HG02938 (cell line): ENCODE data around the gene DUSP16.
"Not testable (repeated sequence)": the region's sequence is repeated elsewhere in the genome, so short reads cannot be mapped to it uniquely, and the experiment has no call there.

Experiments used
- ATAC-seq: cut with Tn5 transposase; IDR thresholded peaks from one replicate; pipeline ENCODE4 v1.9.1; 2021; ENCODE audit warnings: mild to moderate bottlenecking, moderate library complexity; ENCODE audit not compliant: unreplicated experiment

DUSP16 gene

DNA sequence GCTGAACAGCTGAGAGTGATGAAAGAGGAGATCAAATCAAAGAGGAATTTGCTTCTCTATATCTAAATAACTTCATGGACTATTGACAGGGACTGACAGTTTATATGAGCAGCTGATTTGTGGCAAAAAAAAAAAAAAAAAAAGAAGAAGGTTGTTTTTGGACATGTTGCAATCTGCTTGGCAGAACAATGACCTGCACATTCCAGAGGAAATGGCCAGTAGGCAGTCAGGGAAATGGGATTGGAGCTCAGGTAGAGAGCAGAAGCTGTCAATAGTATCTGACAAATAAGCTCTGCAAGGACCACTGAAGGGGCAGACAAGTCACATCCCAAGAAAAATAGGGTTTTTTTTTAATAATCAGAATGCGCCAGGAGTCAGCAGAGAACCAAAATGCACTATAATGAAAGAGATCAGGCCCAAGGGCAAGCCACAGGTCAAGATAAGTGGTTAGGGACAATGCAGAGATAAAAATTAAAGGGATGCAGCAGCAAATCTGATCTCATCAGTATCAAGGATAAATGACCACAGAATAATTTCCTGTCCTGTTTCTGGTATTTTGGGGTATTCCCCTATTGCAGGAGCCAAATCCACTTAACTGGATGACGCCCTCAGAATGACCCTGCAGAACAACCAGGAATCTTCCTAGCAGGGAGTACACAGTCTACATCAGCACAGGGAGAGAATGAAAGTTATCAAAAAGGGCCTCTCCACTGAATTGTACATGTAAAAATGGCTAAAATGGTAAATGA lies 22.6 kb upstream of the DUSP16 start:
- no peak for ATAC-seq

DNA sequence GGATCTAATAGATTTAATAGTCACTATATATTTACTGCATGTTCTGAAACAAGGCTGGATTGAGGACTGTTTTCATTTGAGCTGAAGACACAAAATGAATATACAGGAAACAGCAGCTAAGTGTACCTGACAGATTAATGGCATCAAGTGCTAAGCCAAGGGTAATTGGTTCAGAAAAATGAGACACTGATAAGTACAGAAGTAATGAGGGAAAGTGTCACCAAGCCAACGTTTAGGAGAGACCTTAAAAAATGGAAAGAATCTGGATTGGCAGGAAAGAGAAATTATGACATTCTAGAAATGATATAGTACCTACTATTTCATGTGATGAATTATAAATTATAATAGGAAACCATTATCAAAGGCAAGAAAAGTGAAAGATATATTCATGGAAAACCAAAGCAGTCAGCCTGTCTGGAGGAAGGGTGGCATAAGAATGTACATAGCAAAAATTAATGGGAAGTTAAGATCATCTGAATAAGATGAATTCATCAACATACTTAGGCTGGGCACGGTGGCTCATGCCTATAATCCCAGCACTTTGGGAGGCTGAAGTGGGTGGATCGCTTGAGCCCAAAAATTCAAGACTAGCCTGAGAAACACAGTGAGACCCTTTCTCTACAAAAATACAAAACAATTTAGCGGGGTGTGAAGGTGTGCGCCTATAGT lies 21.0 kb upstream of the DUSP16 start:
- no peak for ATAC-seq

DNA sequence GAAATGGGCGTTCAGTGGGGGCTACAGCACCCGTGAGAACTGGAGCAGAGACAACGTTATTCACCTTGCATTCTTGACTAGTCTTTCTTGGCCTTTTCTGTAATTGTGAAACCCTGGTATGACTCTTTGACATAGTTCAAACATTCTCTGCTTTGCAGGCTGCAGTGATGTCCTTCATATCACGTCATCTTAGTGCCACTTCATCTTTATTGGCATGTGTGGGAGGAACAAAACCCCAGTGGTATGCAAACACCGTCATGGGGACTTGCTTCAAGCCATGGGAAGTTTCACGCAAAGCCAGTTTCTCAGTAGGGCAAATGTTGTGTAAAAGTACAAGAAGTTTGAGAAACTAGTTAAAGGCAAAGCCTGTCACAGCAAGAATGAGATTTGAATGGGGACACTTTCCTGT lies 20.2 kb upstream of the DUSP16 start:
- peak; percentile 93 for ATAC-seq

DNA sequence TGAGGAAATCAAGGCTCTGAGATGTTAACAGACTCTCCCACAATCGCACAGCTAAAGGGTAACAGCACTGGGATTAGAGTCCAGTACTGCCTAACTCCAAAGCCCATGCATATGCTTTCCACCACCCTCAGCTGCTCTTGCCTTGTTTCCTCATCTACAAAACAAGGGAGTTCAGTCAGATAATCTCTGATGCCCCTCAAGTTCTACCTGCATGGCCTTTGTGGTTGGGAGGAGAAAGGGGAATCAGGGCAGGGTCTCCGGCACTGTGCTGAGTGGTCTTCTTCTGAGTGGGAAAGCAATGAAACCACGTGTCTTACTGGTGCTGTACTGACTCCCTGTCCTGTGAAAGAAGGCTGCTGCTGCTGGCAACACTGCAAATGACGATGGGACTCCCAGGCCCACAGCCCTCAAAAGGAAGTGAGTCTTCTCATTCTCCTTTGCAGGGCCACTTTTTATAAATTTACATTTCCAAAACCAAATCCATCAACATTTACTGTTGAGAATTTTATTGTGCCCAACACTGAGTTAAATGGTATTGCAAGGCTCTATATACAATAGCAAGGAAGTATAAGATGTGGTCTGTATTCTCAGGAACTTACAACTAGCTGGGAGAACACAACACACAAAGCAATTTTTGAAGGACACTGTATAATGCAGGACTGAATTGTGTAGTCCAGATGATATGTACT lies 19.7 kb upstream of the DUSP16 start:
- no peak for ATAC-seq

DNA sequence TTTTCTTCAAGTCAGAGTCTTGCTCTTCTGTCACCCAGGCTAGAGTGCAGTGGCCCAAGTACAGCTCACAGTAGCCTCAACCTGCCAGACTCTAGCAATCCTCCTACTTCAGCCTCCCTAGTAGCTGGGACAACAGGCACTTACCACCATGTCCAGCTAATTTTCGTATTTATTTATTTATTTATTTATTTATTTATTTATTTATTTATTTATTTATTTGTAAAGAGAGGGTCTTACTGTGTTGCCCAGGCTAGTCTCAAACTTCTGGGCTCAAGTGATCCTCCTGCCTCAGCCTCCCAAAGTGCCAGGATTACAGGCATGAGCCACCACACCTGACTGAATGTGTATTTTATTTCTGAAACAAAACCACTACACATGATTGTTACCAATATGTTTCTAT lies 18.1 kb upstream of the DUSP16 start:
- not testable (repeated sequence) for ATAC-seq

DNA sequence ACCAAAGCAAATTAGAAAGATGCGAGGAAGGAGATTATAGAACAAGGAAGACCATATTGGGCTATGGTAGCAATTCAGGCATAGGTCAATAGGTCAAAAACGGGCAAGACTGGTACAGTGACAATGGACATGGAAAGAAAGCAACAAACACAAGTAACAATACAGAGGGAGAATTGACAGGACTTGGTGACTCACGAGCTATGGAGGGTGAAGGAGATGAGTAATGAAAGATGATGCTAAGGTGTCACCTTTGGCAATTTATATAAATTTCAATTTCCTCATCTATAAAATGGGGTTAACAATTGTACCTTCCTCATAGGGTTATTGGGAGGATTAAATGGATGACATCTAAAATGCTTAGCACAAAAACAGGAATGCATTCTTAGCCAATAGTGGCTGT lies 15.1 kb upstream of the DUSP16 start:
- no peak for ATAC-seq

DNA sequence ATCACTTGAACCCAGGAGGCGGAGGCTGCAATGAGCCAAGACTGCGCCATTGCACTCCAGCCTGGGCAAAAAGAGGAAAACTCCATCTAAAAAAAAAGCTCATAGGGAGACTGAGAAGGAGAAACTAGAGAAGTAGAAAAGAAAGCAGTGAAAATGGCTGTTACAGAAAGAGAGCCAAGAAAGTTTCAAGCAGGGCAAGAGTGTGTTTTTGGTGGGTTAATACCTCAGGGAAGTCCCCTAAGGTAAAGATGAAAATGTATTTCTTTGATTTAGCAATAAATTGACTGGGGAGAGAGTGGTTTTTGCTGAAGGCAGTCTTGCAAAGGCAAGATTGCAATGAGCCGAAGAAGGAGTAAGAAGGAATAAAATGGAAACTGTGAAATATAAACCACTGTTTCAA lies 10.0 kb upstream of the DUSP16 start:
- ATAC-seq, result no peak

DNA sequence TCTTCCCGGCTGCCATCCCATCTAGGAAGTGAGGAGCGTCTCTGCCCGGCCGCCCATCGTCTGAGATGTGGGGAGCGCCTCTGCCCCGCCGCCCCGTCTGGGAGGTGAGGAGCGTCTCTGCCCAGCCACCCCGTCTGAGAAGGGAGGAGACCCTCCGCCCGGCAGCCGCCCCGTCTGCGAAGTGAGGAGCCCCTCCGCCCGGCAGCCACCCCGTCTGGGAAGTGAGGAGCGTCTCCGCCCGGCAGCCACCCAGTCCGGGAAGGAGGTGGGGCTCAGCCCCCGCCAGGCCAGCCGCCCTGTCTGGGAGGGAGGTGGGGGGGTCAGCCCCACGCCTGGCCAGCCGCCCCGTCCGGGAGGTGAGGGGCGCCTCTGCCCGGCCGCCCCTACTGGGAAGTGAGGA lies 3.3 kb upstream of the DUSP16 start:
- not testable (repeated sequence) for ATAC-seq

DNA sequence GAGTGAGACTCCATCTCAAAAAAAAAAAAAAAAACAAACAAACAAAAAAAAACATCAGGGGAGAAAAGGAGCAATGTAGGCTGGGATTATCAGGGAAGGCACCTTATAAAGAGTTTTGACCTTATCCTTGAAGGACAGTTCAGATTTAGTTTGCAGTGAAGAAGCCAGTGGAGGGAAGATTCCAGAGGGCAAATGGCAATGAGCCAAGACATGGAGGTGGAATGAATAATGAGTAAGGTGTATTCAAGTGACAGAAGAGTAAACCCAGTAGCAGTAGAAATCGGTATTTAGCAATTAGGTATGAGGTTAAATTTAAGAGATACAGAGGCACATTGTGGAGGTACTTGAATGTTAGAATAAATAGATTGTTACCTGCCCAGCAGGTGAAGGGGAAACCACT lies 2.2 kb upstream of the DUSP16 start:
- ATAC-seq, result no peak

DNA sequence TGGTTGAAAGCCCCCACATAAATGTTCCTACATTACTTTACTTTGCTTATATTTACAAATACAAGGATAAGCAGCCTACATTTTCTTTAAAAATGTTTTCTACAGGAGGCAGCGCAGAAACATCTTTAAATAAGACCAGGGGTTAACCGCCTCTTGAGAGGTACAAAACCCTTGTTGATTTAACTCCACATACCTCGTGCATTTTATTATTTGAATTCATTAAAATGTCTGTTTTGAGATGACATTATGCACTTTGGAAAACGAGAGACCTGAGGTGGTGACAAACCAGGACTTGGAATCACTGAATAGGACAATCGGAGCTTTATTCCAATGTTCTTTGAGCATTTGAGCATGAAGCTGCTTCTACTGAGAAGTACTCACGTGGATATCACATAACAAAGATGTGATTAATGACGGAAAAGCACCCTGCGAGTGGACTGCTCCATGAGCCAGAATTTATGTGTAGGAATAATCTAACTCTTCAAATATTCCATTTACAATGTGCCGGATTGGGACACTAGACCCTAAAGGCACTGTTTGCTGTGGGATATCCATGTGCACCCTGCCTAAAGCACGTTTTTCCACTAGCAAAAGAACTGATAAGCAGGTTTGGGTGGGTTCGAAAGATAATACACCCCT lies 746 bp upstream of the DUSP16 start:
- ATAC-seq, result no peak

DNA sequence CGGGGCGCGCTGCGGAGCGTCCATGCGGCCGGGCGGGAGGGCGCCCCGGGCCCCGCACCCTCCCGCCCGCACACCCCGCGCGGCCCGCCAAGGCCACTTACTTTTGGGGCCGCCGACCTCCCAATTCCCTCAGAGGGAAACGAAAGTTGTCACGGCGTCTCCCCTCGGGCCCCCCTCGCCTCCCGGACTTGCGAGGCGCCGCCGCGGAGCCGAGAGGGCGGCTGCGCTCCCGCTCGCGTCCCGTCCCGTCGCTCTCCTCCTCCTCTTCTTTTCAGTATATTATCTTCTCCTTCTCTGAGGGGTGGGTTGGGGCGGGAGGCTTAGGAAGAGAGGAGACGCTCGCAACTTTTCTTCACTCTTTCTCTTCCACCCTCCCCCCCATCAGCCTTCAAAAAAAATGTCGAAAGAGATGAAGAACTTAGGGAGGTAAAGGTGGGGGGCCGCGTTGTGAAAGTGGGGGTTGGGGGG lies 613 bp downstream of the DUSP16 start:
- ATAC-seq, result no peak

DNA sequence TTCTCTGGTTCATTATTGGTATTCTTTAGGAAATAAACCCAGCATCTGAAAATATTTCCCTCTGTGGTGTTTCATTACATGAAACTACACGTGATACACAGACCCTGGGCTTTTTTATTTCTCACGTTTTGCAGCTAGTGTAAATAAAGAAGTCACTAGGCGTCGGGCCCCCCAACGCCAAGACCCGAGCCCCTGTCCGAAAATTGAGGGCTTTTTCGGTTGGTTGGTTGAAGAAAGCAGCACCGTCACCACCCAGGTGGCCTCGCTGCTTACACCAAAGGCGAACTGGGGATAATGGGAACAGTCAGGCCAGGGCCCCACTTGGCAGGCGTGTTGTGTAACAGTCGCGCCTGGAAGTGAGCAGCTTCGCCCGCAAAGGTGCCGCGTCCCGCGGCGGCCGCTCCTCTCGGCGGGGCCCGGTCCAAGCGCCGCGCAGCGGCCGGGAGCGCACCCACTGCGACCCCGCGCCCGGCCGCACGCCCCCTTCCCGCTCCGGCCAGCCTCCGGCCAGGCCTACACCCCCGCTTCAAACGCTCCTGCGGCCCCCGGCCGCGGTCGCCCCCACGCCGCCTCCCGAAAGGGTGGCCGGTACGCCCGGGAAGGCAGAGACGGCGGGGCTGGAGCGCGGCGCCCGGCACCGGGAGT lies 1.2 kb downstream of the DUSP16 start:
- ATAC-seq, result no peak

DNA sequence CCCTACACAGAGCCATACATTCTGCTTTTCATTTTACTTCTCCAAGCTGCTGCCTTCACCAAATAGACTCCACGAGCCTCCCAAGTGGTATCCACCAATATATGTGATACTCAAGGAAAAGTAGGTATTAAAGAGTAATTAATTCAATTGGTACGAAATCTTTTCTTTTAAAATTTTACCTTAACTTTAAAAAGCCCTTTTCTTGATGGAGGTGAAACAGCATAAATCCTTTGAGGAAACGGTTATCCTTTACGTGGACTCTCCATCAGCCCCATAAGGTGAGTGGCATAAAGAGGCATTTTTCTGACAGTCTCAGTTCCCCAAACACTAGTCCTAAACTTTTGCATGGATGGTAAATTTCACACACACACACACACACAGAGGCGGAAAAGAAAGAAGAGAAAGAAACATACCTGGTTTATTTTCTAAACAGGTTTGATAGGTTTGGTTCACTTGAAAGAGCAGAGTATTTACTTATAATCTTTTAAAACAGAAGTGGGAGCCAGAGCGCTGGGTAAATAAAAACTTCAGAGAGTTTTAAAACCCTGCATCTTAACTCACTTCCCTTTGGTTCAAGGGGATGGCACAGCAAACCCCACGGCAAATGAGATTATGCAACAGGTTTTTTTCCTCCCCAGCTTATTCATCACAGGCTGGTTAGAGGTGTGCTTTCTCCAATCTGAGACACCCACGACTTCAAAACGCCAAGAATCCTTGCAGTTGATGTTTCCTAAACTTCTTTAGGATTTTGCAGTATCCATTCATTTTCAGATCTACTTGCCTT lies 1.9 kb downstream of the DUSP16 start:
- no peak for ATAC-seq

DNA sequence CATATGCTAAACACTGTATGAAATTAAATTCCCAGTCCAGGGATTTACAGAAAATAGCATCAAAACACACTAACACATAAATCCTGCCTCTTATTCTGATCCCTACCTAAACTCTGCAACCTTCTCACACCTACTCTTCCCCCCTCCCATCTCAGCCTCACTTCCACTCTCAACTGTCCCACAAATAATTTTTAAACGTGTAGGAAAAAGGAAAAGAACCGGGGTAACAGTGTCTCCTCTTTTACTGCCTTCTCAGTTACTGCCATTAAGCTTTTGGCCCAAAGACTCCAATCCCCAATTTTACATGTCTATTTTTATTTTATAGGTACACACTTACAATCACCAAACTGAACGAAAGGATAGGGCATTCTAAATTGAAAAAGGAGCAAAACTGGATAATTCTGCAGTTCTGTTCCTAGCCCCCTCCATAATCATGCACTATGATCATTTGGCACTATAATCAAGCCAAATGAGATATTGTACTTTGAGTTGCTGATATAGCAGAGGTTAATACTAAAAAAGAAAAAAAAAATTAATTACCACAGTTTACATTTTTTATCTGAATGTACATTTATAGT lies 2.9 kb downstream of the DUSP16 start:
- ATAC-seq, result no peak

DNA sequence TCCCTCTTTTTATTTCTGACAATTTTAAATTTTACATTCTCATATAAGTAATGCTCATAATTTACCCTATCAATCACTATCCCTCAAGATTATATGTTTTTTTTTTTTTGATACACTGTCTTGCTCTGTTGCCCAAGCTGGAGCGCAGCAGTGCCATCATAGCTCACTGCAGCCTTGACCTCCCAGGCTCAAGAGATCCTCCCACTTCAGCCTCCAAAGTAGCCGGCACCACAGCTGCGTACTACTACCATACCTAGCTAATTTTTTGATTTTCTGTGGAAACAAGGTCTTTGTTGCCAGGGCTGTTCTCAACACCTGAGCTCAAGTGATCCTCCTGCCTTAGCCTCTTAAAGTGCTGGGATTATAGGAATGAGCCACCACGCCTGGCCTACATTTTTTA lies 4.4 kb downstream of the DUSP16 start:
- ATAC-seq, result no peak

DNA sequence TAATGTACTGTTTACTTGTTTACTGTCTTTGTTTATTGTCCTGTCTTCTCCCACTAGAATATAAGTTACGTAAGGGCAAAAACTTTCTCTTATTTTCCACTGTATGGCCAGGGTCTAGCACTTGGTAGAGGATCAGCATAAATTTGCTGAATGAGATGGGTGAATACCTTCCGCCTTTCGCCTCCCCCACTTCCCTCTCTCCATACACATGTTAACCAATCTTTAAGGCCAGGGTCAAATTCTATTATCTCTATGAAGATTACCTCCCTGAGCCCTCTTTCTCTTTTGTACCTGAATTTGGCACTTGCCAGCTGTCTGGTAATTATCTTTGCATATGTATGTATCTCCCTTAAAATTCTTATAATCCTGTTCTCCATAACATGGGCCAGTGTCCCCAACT lies 4.9 kb downstream of the DUSP16 start:
- ATAC-seq, result no peak

DNA sequence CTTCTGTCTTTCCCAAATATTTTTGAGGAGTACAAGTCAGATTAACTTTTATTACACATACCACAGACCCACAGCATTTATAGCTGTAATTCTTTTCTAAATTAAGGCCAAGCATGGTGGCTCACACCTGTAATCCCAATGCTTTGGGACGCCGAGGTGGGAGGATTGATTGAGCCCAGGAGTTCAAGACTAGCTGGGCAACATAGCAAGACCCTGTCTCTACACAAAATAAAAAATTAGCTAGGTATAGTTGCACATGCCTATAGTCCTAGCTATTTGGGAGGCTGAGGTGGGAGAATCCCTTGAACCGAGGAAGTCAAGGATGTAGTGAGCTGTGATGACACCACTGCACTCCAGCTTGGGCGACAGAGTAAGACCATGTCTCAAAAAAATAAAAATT lies 7.0 kb downstream of the DUSP16 start:
- ATAC-seq, result no peak

DNA sequence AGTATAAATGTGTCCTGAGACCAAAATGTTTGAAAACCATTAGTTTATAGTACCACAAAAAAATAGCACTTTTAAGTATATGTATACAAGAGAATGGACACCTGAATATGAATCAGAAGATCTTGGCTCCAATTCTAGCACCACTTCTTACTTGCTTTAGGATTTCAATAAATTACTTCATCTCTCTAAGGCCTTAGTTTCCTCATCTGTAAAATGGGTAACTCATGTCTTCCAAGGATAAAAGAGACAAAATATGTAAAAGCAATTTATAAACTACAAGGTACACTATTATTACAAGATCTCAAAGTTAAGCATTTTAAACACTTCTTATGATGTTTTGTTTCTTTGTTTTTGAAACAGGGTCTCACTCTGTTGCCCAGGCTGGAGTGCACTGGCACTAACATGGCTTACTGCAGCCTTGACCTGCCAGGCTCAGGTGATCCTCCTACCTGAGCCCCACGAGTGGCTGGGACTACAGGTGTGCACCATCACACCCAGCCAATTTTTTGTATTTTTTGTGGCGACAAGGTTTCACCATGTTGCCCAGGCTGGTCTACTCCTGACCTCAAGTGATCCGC lies 9.4 kb downstream of the DUSP16 start:
- ATAC-seq, result no peak

DNA sequence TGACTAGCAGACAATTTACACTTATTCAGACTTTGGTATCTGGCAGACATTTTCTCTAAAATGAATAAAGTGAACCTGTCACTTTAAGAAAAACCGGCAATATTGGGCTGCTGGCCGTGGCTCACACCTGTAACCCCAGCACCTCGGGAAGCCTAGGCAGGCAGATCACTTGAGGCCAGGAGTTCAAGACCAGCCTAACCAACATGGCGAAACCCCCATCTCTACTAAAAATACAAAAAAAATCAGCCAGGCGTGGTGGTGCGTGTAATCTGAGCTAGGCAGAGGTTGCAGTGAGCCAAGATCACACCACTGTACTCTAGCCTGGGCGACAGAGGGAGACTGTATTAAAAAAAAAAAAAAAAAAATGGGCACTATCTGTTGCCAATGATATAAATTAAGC lies 11.5 kb downstream of the DUSP16 start:
- ATAC-seq, result no peak

DNA sequence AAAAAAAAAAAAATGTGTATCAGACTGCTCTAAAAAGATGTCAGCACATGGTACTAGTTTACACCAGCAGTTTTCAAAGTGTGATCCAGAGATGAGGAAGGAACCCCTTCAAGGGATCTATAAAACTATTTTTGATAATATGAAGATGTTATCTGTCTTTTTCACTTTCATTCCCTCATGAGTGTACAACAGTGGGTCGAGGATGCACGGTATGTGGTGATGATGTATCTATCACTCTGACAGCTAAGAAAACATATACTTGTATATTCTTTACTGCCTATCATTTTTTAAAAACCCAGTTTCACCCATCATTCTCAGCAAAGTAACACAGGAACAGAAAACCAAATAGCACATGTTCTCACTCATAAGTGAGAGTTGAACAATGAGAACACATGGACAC lies 12.4 kb downstream of the DUSP16 start:
- ATAC-seq, result no peak
